ENCODE data around the gene AFAP1.

The AFAP1 gene

DNA sequence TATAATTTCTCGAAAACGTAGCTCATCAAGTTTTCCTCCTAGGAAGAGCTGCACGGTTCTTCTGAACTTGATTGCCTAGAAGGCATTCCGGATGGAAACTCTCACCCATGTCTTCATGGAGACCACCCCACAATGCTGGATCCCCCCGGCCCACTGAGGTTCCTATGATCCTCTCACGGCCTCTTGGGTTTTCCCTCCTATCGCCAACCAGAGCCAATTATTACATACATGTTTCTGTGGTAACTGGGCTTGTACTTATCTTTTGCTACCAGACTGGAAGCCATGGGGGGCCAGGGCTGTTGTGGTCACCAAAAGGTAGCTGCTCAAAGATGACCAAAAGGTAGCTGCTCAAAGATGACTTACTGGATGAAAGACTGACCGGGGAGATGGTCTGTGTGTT lies 131.5 kb downstream of the AFAP1 start:
- DNase-seq (ENCODE audit: low read depth in 1 of 2, low spot score in 1 of 2): no peak

DNA sequence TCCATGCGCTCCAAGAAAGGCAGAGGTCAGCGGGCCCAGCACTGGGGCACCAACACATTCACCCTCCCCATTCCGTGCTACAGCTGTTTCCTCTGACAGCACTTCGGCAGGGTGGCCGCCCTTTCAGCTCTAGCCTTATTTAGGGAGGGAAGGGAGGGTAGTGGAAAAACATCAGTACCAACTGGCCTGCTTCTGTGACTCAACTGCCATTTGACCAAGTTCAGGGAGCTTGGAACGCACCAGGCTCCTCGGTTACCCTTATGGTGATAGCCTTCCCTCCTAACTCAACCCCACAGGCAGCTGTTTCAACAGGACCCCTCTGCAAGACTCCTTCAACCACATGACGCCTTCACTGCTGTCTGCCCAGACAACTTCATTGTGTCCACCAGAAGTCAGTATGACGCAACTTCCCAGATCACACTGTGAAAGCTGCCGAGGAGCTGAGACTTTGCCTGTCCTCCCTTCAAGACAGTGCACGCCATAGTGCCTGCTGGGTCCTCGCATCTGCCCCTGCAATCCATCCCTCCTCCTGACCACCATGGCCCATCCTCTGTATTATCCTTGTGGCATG lies 132.2 kb downstream of the AFAP1 start:
- DNase-seq (ENCODE audit: low read depth in 1 of 2, low spot score in 1 of 2): no peak

DNA sequence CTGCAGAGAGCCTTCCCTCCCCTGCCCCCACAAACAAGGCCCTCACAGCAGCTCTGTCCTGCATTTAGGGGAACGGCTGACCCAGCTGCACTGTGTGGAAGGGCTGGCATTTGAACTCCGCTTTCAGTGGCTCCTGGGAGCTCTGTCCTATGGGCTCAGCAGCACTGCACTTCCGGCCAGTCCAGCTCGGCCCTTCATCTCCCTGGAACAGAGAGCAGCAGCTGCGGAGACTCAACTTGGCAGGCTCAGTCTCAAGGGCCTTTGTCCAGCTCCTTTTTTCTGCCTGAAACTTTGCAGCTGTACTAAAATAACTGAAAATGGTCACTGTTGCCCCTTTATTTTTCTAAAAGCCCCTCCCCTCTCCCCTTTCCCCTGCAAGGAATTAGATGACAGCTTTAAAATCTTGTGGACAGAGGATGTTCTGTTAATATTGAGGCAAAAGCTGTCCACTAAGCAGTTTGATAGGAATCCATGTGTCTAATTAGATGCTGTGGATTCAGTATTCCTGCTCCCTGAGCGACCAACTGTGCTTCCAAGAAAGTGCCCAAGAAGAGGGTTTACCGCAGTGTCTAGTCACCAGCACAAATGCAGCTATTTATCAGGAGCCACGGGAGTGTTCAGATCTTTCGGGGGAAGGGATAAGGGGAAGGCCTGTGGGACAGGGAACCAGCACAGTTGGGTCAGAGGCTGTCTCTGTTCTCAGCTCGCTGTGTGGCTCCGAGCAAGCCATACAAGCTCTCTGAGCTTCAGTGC lies 133.1 kb downstream of the AFAP1 start:
- DNase-seq (ENCODE audit: low read depth in 1 of 2, low spot score in 1 of 2): no peak

DNA sequence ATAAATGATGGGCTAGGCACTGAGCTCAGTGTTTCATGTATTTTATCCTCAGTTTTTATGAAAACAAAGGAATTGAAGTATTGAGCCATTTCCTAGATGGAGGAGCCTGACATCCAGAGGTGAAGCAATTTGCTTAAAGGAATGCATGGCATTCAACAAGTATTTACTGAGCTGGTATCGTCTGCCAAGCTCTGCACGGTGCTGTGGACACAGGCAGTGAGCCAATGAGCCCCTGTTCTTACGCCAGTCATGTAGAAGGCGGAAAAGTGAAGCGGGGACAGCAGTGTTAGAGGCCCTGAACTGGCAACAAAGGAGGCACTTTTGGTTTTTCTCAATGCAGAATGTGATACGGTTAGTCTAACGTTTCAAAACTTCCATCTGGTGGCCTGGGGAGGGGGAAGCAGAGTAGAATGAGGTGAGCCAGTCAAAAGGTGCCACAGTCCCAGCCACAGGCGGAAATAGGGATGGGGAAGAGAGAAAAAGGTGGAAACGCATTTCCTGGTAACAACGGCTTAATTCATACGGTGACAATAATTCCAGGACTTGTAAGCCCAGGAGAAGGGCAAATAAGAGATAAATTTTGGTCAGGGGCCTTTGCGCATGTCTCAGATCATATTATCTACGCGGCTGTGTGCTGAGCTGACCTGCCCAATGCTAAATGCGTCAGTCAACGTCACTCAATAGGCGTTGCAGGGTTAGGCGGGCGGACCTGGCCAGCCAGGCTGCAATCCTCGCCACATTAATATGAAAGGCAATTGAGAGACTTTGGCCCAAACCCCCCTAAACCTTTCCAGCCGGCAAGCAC lies 133.9 kb downstream of the AFAP1 start:
- DNase-seq (ENCODE audit: low read depth in 1 of 2, low spot score in 1 of 2): no peak

DNA sequence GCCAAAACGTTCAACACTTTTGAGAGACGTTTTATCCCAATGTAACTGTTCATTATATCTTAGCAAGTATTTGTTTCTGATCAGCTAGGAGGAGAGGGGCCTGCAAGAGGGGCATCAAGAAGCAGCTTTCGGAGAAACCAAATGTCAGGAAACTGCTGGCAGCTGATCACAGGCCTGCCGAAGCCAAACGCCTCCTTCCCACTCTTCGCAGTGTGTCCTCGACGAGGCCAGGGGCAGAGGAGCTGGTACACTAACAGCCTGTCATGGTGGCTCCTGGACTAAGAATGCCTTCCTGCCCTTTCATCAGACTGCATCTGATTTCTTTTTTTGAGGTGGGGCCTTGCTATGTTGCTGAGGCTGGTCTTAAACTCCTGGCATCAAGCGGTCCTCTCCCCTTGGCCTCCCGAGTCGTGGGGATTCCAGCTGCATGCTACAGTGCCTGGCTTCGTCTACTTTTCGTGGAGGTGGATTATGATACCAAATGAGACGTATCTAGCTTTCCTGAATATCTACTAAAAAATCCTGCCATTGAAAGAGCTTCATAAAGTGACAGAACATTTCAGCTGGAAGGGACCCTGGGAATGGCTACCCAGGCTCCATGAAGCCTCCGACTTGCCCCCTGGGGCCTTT lies 134.8 kb downstream of the AFAP1 start:
- DNase-seq (ENCODE audit: low read depth in 1 of 2, low spot score in 1 of 2): no peak

DNA sequence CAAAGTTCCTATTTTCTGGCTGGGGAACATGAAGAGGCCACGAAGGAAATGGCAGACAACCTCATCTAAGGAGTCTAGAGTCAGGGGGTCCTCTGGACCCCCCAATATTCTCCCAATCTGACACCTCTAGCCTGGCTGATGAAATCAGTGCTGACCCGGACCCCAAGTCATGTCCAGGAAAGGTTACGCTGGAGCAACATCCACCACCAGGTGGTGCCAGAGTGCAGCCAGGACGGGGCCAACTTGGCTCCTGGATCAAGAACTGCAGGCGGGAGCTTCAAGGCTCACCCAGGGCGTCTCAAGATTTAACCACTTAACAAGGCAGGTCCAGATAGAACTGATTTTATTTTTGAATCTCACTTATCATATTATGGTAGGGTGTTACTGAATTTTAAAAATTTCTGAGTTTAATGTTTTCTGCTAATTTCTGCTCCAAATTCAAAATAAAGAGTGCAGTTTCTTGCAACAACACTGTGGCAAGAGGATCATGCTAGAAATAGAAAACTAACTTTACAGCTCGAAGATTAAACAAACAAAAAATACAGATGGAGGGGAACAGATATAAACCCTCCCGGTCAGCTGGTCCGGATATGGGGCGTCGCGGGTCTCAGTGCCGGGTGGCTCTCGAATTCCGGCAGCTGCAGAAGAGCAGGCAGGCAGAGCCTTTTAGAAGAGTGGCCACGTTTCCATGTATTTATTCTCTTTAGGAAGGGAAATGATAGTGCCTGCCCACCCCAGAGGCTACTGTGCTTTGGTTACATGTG lies 135.5 kb downstream of the AFAP1 start:
- DNase-seq (ENCODE audit: low read depth in 1 of 2, low spot score in 1 of 2): peak; percentile 70 to 78

DNA sequence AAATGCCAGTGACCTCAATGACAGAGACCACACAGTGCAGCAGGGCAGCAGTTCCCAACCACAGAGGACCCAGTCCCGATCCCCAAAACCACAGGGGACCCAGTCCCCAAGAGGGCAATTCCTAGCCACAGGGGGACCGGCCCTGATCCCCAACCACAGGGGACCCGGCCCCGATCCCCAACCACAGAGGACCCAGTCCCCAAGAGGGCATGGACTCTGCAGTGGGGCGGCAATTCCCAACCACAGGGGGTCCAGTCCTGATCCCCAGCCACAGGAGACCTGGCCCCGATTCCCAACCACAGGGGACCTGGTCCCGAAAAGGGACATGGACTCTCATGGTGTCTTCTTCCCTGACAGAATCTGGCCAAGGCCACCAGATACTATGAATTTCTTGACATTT lies 136.3 kb downstream of the AFAP1 start:
- no peak for DNase-seq (ENCODE audit: low read depth in 1 of 2, low spot score in 1 of 2)

DNA sequence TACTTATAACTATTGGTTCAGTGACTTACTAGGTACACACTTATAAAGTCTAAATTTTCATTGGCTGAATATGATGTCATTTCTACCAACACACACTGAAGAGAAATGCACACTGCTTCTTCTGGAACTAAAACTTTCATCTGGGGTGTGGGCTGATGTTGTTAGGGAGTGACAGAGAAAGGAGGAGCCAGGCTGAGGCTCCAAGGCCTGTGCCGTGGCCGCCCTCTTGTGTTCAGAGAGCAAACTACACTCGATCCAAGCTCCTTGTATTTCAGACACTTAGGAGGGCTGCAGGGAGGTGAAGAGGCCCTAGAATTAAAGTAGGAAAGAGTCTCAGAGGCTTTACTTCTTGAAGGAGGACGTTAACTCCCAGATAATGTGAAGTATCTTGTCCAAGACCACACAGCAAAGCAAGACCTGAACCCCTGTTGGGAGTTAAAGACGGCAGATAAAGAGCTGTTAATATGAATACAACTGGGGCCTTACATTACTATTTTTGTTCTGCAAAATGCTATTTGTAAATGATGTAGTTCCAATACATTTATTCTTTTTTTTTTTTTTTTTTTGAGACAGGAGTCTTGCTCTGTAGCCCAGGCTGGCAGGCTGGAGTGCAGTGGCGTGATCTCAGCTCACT lies 137.5 kb downstream of the AFAP1 start:
- peak; percentile 57 to 61 for DNase-seq (ENCODE audit: low read depth in 1 of 2, low spot score in 1 of 2)

DNA sequence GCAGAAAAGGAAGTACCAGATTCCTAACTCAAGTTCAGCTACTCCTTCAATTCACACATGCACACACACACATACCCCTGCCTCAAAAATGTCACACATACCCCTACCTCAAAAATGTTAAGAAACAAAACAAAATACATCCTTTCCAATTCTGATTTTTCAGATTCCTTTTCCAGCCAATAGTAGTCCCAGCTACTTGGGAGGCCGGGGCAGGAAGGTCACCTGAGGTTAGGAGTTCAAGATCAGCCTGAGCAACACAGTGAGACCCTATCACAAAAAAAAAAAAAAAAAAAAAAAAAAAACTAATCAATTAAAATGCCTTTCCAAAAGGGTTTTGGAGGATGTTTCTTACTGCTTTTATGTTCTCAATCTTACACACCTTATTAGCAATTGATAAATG lies 138.0 kb downstream of the AFAP1 start:
- DNase-seq (ENCODE audit: low read depth in 1 of 2, low spot score in 1 of 2): no peak

DNA sequence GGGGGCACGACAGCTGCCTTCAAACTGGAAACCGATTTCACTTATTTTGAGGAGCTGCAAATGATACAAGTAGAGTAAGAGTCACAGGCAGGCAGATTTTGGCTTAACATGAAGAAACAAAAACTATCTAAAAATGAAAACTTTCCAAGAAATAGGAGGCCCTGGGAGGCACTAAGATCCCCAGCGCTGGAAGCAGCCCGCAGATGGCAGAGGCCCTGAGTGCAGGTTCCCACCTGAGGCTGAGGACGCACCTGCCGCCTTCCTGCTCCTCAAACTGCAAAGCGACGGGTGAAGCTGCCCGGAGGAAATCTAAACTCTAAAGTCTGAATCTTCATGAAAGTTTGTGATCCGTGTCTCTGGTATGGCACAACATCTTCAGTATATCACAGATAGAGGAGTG lies 138.7 kb downstream of the AFAP1 start:
- no peak for DNase-seq (ENCODE audit: low read depth in 1 of 2, low spot score in 1 of 2)

DNA sequence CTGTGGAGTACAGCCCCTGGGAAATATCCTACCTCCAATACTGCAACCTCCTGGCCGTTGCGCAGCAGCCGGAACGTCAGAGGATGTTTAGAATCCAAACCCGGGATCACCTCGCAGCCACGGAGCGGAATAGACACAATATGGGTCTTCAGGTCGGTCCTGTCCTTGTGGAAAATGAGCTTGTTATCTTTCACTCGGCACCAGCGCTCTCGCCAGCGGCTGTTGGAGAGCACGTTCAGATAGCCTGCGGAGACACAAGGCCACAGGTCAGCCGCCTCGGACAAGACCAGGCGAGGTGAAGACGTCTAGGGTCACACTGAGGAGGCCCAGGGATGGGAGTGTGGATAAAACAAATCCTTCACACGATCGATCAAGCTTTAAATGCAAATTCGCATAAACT lies 139.3 kb downstream of the AFAP1 start:
- no peak for DNase-seq (ENCODE audit: low read depth in 1 of 2, low spot score in 1 of 2)

DNA sequence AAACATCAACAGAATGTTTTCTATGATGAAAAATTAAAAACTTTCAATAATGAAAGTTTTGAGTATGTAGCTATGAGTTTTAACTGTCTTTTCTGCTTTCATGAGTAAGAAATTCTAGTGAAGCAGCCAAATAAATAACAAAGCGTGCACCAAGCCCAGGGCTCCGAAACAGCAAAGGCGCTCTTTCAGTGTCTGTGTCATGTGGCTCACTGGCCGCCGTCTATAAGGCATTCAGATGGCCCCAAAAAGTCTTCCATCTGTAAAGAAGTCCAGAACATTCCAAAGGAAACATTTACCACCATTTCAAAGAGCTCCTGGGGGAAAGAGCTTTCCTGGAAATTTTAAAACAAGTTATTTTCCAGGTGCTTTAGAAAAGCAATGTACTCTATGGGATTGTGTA lies 139.9 kb downstream of the AFAP1 start:
- DNase-seq (ENCODE audit: low read depth in 1 of 2, low spot score in 1 of 2): no peak

DNA sequence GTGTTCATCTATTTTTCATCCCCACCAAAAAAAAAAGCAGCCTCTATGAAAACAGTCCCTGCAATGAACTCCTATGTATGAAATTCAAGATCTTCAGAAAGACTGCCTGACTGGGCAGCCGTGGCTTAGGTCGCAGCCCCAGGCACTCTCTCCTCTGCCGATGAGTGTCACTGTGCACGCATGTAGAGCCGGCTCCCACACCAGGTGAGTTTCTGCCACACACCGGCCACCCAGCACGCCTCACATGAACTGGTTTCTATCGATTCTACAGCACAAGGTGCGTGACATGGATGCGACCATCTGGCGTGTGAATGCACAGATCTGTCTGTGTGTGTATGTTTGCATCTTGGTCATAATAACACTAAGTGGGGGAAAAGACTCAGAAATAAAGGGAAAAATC lies 140.4 kb downstream of the AFAP1 start:
- no peak for DNase-seq (ENCODE audit: low read depth in 1 of 2, low spot score in 1 of 2)

DNA sequence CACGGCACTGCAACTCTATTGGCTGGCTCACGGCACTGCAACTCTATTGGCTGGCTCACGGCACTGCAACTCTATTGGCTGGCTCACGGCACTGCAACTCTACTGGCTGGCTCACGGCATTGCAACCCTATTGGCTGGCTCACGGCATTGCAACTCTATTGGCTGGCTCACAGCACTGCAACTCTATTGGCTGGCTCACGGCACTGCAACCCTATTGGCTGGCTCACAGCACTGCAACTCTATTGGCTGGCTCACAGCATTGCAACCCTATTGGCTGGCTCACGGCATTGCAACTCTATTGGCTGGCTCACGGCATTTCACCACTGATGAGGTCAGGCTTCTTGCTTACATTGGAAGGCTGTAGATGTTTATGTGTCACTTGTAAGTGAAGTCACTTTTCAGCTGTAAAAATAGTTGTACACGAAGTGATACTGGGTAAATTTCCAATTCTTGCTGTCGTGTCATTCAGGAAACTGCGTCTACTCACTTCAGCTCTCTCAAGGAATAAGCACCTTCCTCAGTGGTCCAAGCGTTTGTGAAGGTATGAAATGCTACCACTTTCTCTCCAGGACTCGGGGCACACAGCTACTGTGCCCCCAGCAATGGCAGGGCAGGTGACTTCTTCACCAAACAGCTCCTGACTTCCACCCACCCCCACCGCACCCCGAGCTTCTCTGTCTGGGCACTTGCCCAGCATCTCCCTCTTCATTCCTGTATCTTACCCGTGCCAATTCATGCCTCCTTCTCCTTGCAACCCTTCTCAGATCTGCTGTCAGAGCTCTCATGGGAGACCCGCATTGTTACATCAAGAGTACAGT lies 141.3 kb downstream of the AFAP1 start:
- DNase-seq (ENCODE audit: low read depth in 1 of 2, low spot score in 1 of 2): no peak

DNA sequence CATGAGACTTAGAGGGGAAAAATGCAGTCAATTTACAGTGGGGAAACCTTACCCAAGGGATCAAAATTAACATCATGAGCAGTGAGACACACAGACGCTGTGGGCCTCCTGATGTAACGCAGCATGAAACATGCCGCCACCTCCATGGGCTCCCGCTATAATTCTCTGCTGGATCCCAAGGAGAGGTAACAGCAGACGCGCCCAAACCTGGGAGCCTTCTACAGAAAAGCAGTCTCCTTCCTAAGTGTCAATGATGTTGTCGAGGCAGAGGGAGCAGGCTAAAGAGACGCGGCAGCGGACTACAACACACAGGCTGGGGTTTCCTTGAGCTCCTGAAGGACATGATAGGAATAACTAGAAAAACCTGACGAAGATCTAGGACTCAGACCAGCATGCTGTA lies 142.3 kb downstream of the AFAP1 start:
- no peak for DNase-seq (ENCODE audit: low read depth in 1 of 2, low spot score in 1 of 2)

DNA sequence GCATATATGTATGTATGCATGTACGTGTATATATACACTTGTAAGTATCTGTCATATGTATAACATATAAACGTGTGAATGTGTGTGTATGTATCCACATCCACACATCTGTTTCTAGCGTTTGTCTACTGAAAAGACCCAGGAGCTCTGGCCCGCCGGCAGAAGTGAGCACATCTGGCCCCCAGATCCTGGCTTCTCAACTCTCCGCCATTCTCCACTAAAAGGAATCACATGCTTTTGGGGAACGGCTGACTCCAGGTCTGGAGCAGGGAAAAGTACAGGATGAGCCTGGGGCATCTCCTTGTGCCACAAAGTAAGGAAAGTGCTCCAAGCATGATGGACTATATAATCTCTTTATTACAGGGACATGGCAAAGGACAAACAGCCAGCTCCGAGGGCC lies 143.7 kb downstream of the AFAP1 start:
- DNase-seq (ENCODE audit: low read depth in 1 of 2, low spot score in 1 of 2): no peak

DNA sequence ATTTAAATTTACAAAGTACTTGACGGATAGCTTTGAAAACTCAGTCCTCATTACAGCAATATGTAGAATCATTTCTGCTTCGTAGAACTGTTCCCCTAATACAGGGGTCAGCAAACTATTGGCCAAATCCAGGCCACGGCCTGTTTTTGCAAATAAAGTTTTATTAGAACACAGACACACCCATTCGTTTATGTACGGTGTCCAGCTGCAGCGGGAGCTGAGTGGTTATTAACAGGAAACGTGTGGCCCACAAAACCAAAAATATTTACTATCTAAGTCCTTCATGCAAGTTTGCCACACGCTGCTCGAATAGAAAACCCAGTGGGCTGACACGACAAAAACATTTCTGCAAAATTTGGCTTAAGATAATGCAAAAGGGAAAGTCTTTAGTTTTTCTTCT lies 146.5 kb downstream of the AFAP1 start:
- no peak for DNase-seq (ENCODE audit: low read depth in 1 of 2, low spot score in 1 of 2)

DNA sequence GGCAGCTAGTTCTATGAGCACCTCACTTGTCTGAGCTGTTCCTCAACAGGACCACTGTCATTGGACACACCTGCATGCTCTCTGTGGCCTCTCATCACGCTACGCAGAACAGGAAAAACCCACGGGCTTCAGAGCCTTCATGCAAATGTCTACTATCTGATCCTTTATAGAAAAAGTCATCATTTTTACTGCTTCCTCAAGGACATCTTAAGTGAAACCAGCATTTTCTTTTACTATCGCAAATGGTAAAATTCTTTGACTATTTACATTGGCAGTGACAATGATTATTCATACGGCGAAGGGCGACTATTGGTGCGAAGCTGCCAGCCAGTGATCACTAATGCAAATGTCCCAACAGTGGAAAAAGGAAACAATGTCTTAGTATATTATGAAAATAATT lies 147.0 kb downstream of the AFAP1 start:
- no peak for DNase-seq (ENCODE audit: low read depth in 1 of 2, low spot score in 1 of 2)

DNA sequence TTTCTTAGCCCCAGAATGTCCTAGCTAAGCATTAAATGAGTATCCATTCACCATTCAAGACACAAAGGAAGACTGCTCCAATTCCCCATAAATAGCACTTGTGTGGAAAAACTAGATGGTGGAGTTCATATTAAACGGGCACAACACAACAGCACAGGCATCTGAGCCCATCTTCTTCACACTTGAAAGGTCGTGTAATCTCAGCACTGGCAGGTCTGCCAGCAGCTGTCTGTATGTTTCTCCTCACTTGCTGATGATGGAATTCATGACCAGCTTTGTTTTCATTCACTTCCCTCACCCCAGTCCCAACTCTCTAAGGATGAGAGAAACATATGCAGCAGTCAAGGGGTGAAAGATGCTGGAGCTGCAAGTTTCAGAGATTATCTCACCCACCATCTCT lies 148.7 kb downstream of the AFAP1 start:
- DNase-seq (ENCODE audit: low read depth in 1 of 2, low spot score in 1 of 2): no peak

DNA sequence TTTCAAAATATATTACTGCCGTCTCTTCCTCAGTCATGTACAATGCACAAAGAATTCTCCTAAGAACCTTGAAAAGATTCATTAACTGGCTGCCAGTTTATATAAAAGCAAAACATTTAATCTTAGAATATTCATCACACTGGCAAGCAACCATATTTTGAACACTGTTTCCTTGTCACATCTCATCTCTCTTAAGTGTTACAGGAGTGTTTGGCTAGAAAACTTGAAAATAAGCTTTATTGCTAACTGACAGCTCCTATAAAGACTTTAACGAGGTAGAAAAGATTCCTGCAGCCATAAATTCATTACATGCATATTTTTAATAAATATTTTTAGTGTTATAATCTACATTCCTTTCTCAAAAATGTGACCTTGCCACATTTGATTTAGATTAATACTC lies 149.6 kb downstream of the AFAP1 start:
- no peak for DNase-seq (ENCODE audit: low read depth in 1 of 2, low spot score in 1 of 2)

Data from activated T-helper 1 cell treated with anti-CD3 and anti-CD28 coated beads, Interleukin-2, amount 50 U/mL, for 16 hours (primary cell).